ENCODE results near the gene EAPP.
"Not testable (repeated sequence)": the region's sequence is repeated elsewhere in the genome, so short reads cannot be mapped to it uniquely, and the experiment has no call there.

The EAPP gene

GRCh38 chr14:34539407-34540180 lies at the start of gene EAPP:
TSS of gene EAPP (minus strand) at chr14:34539701. CDS start at chr14:34539628, 73 bp downstream.
- DNase-seq (ENCODE audit: low spot score) = peak; percentile 97

- DNase-seq (ENCODE audit: low spot score) = no peak
Observed at GRCh38 chr14:34583525-34583924, 44.0 kb upstream of the EAPP start.

- no peak for DNase-seq (ENCODE audit: low spot score)
Observed at GRCh38 chr14:34582117-34582680, 42.7 kb upstream of the EAPP start.

DNA sequence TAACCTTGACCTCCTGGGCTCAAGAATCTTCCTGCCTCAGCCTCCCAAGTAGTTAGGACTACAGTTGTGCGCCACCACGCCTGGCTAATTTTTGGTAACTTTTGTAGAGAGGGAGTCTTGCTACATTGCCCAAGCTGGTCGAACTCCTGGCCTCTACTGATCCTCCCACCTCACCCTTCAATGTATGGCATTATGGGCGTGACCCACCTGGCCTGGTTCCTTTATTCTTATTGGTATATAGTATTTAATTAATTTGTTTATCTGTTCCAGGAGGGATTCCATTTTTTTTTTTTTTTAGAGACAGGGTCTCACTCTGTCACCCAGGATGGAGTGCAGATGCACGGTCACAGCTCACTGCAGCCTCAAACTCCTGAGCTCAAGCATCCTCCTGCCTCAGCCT lies 40.9 kb upstream of the EAPP start:
- no peak for DNase-seq (ENCODE audit: low spot score)

GRCh38 chr14:34571771-34572170 lies 32.3 kb upstream of the EAPP start:
- DNase-seq (ENCODE audit: low spot score) = no peak

- DNase-seq (ENCODE audit: low spot score) = no peak
Observed at GRCh38 chr14:34569750-34570149, 30.2 kb upstream of the EAPP start.

GRCh38 chr14:34568803-34569202 lies 29.3 kb upstream of the EAPP start:
- DNase-seq (ENCODE audit: low spot score) = no peak

DNA sequence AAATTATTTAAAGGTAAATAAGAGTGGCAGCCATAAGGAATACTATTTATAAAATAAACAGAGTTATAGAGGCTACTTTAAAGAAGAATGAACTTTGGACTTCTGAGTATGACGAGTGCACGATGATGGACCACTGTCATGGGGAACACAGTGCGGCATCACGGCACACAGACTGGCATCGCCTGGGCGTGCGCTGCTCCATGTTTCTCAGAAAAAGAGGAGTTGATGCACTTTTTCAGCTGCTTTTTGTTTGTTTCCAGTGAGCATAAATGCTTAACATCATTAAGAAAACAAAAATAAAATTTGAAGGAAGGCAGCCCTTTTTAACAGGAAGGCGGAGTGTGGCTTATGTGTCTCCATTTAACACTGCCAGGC lies 23.3 kb upstream of the EAPP start:
- no peak for DNase-seq (ENCODE audit: low spot score)

DNA sequence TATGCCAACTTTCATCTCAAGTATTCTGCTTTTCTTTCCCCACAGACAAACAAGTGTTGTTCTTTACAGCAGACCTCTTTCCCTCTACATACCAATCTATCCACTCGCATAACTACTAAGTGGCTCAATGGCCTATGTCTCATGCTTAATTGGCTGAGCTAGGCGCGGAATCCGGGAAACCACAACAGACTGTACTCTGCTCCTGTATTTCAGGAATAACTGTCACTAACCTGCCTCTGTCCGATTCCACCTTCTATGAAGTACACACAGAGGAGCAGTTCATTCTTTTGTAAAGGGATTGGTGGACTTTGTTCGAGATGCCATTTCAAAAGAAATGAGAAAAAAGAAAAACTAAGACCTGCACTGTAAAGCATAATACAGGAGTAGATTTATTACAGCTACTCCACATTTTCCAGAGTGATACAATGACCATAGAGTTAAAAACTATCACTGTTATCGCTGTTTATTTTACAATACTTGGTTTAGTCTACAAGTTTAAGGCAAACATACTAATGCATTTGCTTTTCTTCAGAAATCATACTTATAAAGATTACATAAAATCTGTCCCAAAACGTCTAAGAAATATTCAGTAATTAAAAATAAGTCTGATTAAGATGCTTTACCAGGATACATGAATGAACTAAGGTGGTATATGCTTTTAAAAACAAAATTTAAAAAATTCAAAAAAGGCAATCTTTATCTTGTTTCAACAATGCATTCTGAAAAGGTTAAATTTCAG lies 22.7 kb upstream of the EAPP start:
- not testable (repeated sequence) for DNase-seq (ENCODE audit: low spot score)

DNA sequence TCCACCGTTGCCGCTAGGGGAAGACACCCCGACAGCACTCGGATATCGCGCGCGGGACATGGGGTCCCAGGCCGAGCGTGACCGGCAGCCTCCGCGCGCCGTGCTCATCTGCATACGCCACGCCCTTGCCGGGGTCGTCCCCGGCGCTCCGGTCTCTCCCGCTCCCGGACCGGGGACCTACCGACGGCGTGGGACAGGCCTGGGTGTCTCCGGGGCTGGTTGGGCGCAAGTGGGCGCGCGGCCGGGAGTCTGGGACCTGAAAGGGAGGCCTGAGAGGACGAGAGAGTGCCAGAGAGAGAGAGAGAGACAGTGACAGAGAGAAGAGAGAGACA lies 17.0 kb upstream of the EAPP start:
- DNase-seq (ENCODE audit: low spot score) = not testable (repeated sequence)

- DNase-seq (ENCODE audit: low spot score) = not testable (repeated sequence)
Observed at GRCh38 chr14:34555583-34556497, 16.3 kb upstream of the EAPP start.

DNA sequence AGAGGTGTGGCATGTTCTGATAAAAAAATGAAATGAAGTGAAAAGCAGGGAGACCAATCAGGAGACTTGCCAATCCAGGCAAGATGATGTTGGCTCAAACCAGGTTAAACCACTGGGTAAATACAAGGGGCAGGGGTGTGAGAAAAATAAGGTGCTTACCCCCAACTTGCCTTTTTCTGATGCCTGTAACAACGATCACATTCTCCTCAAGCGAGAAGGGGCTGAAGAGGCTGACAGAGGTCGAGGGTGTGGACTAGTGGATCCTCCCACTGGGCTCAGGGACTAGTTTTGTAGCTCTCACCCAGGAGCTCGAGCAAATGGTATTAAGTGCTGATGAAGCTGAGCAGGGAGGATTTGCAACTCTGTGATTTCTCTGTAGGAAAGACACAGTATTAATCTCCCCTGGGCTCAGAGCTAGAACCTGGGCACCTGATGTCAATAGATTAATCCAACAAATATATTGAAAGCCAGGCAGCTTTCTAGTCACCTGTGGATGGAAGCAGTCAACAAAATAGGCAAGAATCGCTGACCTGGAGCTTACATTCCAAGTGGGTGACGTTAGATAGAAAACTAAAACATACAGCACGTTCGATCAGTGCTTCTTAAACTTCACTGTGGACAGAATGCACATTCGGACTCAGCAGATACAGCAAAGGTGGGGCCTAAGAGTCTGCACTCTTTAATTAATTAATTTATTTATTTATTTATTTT lies 15.2 kb upstream of the EAPP start:
- DNase-seq (ENCODE audit: low spot score) = no peak

DNA sequence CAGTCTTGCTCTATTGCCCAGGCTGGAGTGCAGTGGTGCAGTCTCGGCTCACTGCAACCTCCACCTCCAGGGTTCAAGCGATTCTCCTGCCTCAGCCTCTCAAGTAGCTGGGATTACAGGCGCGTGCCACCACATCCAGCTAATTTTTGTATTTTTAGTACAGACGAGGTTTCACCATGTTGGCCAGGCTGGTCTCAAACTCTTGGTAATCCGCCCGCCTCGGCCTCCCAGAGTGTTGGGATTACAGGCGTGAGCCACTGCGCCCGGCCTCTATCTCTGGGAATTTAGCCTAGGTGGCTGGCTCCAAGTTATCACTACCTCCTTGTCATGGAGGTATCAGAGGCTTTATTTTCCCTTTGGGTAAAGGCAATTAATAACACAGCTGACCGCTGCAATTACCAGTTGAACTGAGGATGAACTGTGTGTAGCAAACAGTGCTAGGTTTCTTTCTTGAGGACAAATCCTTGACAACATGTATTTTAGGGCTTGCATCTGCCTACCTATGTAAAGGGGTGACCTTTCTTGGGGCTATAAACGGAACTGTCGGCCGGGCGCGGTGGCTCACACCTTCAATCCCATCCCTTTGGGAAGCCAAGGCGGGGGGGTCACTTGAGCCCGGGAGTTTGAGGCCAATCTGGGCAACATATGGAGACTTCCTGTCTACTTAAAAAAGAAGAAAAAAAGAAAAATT lies 9.9 kb upstream of the EAPP start:
- DNase-seq (ENCODE audit: low spot score) = not testable (repeated sequence)

DNA sequence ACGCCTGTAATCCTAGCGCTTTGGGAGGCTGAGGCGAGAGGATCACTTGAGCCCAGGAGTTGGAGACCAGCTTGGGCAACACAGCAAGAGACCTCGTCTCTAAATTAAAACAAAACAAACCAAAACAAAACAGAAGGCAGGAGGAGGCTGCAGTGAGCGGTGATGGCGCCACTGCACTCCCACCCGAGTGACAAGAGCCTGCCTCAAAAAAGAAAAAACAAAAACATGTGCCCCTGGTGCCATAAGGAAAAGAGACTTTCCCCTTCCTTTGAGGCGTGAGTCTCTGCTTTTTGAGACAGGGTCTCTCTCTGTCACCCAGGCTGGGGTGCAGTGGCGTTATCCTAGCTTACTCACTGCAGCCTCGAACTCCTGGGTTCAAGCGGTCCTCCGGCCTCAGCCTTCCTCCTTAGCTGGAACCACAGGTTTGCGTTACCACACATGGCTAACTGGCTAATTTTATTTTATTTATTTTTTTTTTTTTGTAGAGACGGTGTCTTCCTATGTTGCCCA lies 9.0 kb upstream of the EAPP start:
- DNase-seq (ENCODE audit: low spot score) = no peak

- not testable (repeated sequence) for DNase-seq (ENCODE audit: low spot score)
Observed at GRCh38 chr14:34547136-34547520, 7.6 kb upstream of the EAPP start.

GRCh38 chr14:34546272-34547135 lies 7.0 kb upstream of the EAPP start:
- not testable (repeated sequence) for DNase-seq (ENCODE audit: low spot score)

DNA sequence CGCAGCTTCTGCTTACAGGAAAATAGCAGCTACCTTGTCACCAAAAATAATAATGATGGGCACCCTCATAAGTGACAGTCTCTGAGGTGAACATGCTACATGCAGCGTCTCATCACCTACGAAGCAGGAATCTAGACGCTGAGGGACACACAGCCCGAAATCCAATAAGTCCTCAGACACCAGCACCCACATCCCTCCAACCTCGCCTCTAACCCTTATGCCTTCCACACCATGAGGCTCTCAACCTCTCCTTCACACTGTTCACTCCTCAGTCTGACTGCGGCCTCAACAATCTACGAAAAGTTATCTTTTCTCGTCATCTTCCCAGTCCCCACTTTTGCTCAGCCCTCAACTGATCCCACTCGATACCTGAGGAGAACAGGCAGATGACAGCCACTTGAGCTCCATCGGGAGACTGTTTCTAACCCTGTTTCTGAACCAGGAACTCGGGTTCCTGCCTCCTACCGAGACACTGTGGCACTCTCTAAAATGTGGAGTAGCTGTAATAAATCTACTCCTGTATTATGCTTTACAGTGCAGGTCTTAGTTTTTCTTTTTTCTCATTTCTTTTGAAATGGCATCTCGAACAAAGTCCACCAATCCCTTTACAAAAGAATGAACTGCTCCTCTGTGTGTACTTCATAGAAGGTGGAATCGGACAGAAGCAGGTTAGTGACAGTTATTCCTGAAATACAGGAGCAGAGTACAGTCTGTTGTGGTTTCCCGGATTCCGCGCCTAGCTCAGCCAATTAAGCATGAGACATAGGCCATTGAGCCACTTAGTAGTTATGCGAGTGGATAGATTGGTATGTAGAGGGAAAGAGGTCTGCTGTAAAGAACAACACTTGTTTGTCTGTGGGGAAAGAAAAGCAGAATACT lies 919 bp upstream of the EAPP start:
- DNase-seq (ENCODE audit: low spot score) = not testable (repeated sequence)

DNA sequence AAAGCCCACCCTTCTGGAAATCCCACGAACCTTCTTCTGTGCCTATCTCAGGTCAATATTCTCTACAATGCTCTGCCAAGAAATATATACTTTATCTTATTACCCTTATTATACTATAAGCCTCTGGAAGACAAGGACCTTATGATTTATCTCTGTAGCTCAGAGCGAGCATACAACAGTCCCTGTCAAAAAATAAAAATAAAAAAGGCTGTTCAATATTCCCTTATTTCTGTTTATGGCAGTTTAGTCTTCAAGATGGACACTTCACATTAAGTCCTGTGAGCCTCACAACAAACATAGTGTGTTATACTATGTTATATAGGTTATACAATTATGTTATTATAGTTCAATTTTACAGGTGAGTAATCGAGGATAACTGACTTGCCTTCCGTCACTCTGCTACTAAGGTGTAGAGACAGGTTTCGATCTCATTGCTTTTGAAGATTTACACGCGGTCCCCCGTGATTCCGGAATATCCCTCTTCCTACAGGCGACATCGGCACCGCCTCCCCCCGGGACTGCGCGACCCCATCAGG lies 562 bp downstream of the EAPP start:
- no peak for DNase-seq (ENCODE audit: low spot score)

Data from LoVo (cell line).